Urothelium cell line (cell line): ENCODE measurements around the gene IL22RA2.
A peak's percentile ranks its signal among the peaks of the same experiment; 100 is the strongest.

ENCODE experiments used
- DNase-seq: peaks from one replicate; pipeline ENCODE4 v3.0.0; 2011; ENCODE audit warnings: low spot score, mixed read lengths
- FAIRE-seq: peaks from 2 replicates; lab custom pipeline; 2011; peaks lifted over from hg19 to GRCh38; lab: Jason Lieb, UNC

The IL22RA2 gene

DNA sequence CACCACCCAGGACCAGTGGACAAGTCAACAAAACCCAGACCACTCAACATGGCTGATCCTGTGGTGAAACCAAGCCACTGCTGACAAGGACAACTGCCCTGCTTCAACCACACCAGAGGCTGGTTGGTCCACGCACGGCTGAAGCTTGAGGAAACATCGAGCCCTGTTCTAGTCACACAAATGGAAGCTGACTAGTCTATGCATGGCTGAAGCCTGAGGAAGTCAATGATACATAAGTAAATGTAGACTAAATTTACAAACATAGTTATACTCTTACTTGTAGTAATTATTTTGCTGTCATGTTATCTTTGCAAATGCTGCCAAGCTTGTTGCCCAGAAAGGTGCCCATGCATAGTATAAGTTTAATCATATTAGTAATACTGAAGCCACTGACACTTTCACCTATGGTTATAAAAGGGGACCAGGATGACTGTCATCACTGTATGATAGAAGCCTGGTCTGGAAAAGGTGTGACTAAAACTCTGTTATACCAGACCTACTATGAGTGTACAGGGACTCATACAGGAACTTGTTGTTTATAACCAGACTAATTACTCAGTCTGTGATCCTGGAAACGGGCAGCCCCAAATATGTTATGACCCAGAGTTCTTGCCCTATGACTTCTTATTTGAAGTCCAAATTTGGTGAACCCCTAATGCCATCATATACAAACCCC lies 5.6 kb downstream of the IL22RA2 start:
- no peak for DNase-seq
- FAIRE-seq = no peak

- no peak for DNase-seq
- no peak for FAIRE-seq
These were observed 7.0 kb downstream of the IL22RA2 start for GRCh38 chr6:137166247-137167098.

GRCh38 chr6:137165375-137166246 lies 7.8 kb downstream of the IL22RA2 start:
- FAIRE-seq (no peak), DNase-seq (peak; percentile 20)

DNA sequence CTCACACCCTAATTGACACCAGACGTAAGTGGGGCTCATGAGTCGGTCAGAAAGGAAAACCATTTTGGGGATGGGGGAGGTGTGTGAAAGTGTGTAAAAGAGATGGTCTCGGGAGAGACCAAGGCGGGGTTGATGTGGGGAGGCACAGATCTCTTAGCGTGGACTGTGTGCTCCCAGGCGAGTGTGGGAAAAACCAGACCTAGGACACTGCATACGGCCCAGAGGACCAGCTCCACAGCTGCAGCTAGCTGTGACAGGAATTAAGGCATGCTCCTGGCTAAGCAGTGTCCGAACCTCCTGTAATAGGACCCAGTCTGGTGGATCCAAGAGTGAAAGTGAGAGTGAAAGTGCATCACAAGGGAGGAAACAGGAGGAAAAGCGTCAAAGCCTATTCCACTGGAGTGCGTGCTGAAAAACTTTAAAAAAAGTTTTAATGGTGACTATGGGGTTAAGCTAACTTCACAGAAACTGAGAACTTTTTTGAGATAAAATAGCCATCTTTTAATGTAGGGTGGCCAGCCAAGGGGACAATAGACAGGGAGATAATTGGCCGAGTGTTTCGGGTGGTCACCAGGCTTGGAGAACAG lies 9.6 kb downstream of the IL22RA2 start:
- no peak for DNase-seq
- no peak for FAIRE-seq

GRCh38 chr6:137162692-137163306 lies 10.6 kb downstream of the IL22RA2 start:
- DNase-seq (no peak), FAIRE-seq (no peak)

GRCh38 chr6:137161949-137162348 lies 11.5 kb downstream of the IL22RA2 start:
- DNase-seq (peak; percentile 16), FAIRE-seq (no peak)

GRCh38 chr6:137160763-137161162 lies 12.7 kb downstream of the IL22RA2 start:
- FAIRE-seq (peak; percentile 5), DNase-seq (peak; percentile 37)

DNA sequence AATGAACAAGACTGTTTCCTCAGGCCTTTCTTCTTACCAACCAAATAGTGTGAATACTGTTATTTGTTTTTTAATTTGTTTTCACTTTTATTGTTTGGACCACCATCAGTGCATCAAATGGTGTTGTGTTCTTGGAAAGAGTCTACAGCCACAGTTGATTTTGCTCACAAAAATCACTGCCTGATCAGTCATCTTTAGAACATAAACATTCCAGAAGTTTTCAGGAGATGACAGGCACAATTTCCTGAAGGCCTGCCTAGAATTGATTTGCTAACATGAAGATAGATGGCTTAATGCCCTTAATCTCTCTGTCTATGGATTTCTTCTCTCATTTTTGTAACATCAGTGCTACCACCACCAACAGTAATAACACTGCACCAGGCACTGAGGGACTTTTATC lies 13.5 kb downstream of the IL22RA2 start:
- DNase-seq (no peak), FAIRE-seq (no peak)

GRCh38 chr6:137157601-137158000 lies 15.8 kb downstream of the IL22RA2 start:
- FAIRE-seq (no peak), DNase-seq (no peak)

DNA sequence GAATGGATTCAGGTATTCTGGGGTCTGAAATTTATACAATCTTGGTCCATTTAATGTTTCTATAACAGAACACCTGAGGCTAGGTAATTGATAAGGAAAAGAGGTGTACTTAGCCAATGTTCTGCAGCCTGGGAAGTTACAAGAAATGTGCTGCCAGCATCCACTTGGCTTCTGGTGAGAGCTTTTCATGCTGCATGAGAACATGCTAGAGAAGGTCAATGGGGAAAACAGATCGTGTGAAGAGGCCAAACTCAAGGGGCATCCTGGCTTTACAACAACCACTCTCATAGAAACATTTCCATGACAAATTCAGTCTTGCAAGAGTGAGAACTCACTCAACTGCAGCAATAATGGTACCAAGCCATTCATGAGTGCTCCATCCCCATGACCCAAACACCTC lies 16.8 kb downstream of the IL22RA2 start:
- no peak for DNase-seq
- FAIRE-seq = no peak

DNA sequence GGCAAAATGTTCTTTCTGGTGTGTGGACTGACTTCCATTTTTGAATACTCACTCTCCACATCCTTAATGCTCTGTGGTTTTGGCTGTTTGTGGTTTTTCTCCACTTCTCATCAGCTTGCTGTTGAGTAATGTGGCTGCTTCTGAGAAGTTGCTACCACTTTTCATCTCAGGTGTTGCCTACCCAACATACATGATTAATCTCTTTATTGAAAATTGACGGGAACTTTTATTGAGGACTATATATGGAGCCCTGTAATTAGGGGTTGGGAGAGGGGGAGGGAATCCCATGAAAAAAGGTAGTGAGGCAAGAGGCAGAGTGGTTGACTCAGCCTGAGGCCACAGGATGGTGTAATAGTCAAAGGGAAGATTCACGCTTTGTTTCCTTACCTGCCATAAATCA lies 17.6 kb downstream of the IL22RA2 start:
- FAIRE-seq (no peak), DNase-seq (peak; percentile 63)

DNA sequence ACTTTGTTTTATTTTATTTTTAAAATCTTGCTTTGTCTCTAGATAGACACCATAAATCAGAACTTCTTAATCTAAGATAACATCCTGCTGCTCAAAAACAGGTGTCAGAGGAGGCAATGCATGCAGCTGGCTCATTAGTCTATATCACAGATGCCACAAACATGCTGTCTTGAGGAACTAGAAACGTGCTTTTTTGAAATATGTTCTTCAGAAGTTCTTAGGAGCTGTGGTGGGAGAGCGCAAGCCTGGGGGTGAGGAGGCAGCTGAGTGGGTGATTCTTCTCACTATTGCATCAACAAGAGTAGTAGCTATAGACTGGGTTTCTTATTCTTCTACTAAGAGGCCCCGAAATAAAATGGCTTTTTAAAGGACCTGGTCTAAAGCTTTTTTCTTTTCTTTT lies 23.4 kb downstream of the IL22RA2 start:
- FAIRE-seq (no peak), DNase-seq (no peak)

GRCh38 chr6:137149035-137149393 lies 24.4 kb downstream of the IL22RA2 start:
- FAIRE-seq = no peak
- DNase-seq = no peak

GRCh38 chr6:137148306-137149034 lies 25.0 kb downstream of the IL22RA2 start:
- DNase-seq (no peak), FAIRE-seq (no peak)

DNA sequence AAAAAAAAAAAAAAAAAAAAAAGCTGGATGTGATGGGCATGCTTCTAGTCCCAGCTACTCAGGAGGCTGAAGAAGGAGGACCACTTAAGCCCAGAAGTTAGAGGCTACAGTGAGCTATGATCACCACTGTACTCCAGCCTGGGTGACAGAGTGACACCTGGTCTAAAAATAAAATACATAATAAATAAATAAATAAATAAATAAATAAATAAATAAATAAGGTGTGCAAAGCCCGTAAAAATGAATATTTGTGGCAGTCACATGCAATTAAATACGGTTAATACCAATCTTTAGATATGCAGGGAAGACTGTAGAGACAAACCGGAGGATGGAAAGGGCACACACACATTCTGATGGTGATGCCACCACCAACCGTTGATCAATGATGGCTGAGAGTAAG lies 26.2 kb downstream of the IL22RA2 start:
- FAIRE-seq = no peak
- DNase-seq = no peak

- FAIRE-seq (no peak), DNase-seq (no peak)
These were observed 27.2 kb downstream of the IL22RA2 start for GRCh38 chr6:137146206-137146605.

DNA sequence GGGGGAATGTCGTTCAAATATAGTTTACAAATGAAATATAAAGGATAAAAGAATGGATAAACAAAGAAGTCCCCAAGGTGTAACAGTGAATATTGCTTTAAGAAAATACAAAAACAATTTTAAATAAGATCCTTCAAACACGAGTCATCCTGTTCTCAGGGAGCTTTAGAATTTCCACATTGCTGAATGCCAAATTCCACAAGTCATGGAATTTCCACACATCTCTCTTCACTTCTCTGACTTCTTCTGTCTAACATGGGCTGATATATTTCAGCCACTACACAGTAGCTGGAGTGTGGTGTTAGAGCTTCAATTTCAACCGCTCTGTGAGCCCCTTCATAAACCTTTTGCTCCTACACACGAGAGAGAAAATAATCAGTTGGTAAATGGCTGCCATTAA lies 28.0 kb downstream of the IL22RA2 start:
- FAIRE-seq = no peak
- no peak for DNase-seq

DNA sequence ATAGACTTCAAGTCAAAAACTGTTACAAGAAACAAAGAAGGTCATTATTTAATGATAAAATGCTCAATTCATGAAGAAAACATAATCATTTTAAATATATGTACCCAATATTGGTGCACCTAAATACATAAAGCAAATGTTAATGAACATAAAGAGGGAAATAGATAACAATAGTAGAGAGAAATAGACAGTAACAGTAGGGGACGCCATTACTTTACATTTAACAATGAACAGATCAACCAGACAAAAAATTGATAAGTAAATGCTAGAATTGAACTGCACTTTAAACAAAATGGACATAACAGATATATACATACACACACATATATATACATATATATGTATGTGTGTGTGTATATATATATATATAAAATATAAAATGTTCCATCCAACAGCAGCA lies 37.4 kb downstream of the IL22RA2 start:
- no peak for FAIRE-seq
- DNase-seq = no peak

DNA sequence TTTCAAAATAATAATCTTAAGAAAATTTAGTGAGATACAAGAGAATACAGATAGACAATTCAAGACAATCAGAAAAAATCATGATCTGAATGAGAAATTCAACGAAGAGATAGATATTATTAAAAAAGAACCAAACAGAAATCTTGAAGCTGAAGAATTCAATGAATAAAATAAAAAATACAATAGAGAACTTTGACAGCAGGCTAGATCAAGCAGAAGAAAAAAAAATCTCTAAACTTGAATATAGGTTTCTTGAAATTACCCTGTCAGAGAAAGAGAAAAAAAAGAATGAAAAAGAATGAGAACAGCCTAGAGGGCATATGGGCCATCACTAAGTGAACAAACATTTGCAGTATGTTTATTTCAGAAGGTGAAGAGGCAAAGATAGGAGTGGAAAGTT lies 39.0 kb downstream of the IL22RA2 start:
- no peak for FAIRE-seq
- no peak for DNase-seq

DNA sequence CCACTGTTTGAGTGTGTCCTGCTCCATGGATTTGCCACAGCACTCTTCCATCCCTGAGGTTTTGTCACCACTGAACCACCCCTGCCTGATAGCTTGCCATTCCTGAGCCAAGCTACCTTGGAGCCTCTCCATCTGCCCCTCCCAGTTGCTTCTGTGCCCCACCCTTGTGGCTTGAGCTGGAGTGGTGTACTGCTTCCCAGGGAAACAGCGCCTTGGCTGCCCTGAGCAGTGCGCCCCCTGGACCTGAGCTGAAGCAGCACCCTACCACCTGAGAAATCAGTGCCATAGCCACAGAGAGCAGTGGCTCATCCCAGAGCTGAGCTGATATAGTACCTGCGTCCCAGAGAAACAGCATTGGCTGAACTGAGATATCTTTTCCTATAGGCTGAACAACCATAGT lies 40.3 kb downstream of the IL22RA2 start:
- no peak for DNase-seq
- no peak for FAIRE-seq
